ENCODE measurements around the gene TMUB1.

The TMUB1 gene

DNA sequence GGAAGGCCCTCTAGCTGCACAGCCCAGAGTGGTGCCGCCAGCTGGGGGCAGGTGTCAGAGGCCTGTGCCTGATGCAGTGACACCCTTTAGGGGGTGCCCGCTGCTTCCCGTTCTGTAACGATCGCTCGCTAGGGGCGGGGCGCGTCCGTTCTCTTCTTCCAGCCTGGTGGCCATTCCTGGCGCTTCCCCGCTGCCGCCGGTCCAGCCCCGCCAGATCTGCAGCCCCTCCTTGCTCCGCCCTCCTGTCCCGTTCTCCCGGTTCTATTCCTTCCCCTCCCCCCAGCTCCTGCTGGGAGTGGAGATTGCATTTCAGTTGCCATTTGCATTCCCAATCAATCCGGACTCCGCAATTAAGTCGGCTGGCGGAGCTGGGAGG is 42.2 kb upstream of the TMUB1 start:
- TF ChIP-seq, protein P1, sequence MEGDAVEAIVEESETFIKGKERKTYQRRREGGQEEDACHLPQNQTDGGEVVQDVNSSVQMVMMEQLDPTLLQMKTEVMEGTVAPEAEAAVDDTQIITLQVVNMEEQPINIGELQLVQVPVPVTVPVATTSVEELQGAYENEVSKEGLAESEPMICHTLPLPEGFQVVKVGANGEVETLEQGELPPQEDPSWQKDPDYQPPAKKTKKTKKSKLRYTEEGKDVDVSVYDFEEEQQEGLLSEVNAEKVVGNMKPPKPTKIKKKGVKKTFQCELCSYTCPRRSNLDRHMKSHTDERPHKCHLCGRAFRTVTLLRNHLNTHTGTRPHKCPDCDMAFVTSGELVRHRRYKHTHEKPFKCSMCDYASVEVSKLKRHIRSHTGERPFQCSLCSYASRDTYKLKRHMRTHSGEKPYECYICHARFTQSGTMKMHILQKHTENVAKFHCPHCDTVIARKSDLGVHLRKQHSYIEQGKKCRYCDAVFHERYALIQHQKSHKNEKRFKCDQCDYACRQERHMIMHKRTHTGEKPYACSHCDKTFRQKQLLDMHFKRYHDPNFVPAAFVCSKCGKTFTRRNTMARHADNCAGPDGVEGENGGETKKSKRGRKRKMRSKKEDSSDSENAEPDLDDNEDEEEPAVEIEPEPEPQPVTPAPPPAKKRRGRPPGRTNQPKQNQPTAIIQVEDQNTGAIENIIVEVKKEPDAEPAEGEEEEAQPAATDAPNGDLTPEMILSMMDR (IDR thresholded peaks at IDR 0.05; ENCODE audit: low read depth, low read length, missing control alignments), result no peak
- in situ Hi-C loops (cut with HindIII; ENCODE audit: low sequenced_read_pairs), result no loop called here
- H3K4me3 ChIP-seq (ENCODE audit: low read depth, low read length), result peak overlapping the region; percentile 24
- no peak for DNase-seq (ENCODE audit: low read depth)

DNA sequence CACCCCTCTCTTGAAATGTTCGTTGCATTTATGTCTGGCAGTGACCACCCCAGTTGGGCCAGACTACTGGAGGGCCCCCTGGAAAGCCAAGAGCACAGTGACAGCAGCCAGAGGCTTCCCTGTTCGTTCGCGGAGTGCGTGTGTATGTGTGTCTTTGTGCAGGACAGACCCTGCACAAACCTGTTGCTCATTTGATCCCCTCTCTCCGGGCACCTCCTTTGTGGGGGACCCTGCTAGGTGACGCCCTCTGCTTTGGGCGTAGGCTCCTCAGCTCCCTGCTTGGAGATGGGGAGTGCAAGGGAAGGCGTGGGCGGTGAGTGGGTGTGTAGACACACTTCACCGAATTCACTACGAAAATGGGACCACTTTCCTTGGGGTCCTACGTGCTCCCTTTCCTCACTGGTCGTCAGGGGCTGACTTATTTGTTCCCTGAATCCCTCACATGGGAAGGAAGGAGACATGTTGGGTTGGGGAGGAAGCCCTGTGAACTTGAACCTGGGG is 41.7 kb upstream of the TMUB1 start:
- TF ChIP-seq, protein P1 (IDR thresholded peaks at IDR 0.05; ENCODE audit: low read depth, low read length, missing control alignments), result no peak
- H3K4me3 ChIP-seq (ENCODE audit: low read depth, low read length), result no peak overlapping the region
- in situ Hi-C loops (cut with HindIII; ENCODE audit: low sequenced_read_pairs), result no loop called here
- no peak for DNase-seq (ENCODE audit: low read depth)

DNA sequence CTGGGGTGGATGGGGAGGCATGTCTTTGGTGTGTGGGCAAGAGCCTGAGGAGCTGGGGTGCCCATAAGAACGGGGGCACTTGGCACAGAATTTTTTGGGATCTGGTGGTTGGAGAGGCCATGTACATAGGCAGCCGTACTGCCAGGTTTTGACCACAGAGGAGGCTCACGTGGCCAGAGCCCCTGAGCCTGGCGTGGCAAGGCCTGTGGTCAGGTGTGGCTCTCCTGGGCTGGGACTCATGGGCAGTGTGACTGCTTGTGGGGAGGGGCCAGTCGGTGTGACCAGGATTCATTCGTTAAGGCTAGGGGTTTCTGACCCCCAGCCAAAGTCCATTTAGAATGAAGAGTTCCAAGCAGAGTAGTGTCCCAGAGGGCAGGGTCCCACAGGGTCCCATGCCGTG is 41.2 kb upstream of the TMUB1 start:
- TF ChIP-seq, protein P1 (IDR thresholded peaks at IDR 0.05; ENCODE audit: low read depth, low read length, missing control alignments), result no peak
- no peak overlapping the region for H3K4me3 ChIP-seq (ENCODE audit: low read depth, low read length)
- in situ Hi-C loops (cut with HindIII; ENCODE audit: low sequenced_read_pairs), result no loop called here
- no peak for DNase-seq (ENCODE audit: low read depth)

DNA sequence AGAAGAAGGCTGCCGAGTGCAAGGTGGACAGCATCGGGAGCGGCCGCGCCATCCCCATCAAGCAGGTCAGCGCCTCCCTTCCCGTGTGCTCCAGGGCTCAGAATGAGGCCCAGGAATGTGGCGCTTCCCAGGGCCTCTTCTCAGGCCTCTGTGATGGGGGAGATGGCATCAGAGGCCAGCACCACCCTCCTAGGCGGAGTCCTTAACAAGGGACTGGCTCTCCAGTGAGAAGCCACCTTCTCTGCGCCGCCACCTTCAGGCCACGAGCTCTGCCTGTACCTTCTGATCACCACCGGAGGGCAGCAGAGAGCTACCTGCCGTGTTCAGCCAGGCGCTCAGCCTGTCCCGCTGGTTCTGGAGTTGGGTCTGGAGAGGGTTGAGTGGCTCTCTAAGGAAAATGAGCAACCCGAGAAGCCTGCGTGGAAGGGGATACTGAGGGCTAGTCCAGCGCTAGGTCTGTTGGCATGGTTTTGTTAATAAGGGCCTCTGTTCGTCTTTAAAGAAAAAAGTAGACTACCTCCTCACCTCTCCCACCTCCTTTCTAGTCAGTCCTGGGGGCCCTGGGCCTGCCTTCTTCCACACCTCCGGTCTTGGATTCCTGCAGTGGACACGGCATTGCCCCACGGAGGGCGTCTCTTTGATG is 40.6 kb upstream of the TMUB1 start:
- H3K4me3 ChIP-seq (ENCODE audit: low read depth, low read length), result no peak overlapping the region
- in situ Hi-C loops (cut with HindIII; ENCODE audit: low sequenced_read_pairs), result no loop called here
- TF ChIP-seq, protein P1 (IDR thresholded peaks at IDR 0.05; ENCODE audit: low read depth, low read length, missing control alignments), result peak; percentile 99
- DNase-seq (ENCODE audit: low read depth), result peak; percentile 50

DNA sequence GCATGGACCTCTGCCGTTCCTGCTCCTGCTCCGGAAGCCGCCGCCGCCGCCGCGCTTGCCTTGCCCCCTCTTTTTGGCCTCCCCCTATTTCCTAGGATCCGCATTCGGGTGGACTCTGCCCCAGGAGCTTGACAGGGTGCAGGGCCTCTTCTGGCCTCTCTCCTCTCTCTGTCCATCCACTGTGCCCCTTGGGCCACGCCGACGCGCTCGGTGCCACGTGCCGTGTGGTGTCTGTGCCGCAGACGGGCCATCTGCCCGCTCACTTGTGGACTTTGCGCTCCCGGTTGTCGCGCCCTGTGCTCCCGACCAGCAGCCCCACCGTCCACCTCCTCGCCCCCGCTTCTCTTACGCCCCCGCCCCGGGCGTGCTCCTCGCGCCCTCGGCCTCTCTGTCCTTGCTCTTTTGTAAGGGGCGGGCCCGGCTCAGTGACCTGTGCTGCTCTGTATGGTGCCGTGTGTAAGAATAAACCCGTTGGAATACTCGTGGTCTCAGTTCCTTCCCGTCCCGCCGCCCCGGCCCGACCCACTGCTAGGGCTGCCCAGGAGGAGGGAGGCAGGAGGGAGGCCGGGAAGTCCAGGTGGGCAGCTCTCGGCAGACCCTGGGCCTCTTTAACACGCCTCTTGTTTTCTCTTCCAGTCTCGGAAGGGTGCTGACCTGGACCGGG is 40.0 kb upstream of the TMUB1 start:
- TF ChIP-seq, protein P1 (IDR thresholded peaks at IDR 0.05; ENCODE audit: low read depth, low read length, missing control alignments), result no peak
- DNase-seq (ENCODE audit: low read depth), result no peak
- in situ Hi-C loops (cut with HindIII; ENCODE audit: low sequenced_read_pairs), result no loop called here
- H3K4me3 ChIP-seq (ENCODE audit: low read depth, low read length), result no peak overlapping the region

DNA sequence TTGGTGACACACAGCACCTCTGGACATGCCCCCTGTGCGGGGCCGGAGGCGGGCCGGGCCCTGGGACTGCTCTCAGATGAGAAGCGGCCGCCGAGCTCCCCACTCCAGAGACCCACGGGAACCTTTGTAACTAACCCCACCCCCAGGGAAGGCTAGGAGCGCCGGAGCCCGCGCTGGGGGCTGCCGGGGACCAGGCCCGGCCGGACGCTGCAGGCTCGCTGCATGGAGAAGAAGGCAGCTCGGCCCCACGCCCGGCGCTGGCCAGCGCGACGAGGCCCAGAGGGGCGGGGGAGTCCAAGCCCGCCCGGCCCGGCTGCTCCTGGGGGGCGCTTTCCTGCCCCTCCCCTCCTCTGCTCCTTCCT is 39.5 kb upstream of the TMUB1 start:
- TF ChIP-seq, protein P1 (IDR thresholded peaks at IDR 0.05; ENCODE audit: low read depth, low read length, missing control alignments), result no peak
- DNase-seq (ENCODE audit: low read depth), result no peak
- in situ Hi-C loops (cut with HindIII; ENCODE audit: low sequenced_read_pairs), result no loop called here
- H3K4me3 ChIP-seq (ENCODE audit: low read depth, low read length), result no peak overlapping the region

Data from astrocyte of the cerebellum (primary cell).